ENCODE results near the gene FILIP1L. TPM values are rescaled to one million over a fixed set of nuclear protein-coding genes. Genes with fewer than 3 reads are reported as not detected.
A peak's percentile ranks its signal among the peaks of the same experiment; 100 is the strongest.

Gene FILIP1L
- polyA plus RNA-seq, 4 donors, result 17.6 to 24.4 (median 22.2) TPM

GRCh38 chr3:99833617-99834205 lies 280.6 kb downstream of the FILIP1L start:
- DNase-seq (ENCODE audit: low read depth in 4 of 4, low spot score in 3 of 4), result no peak

GRCh38 chr3:99829844-99830243 lies 284.5 kb downstream of the FILIP1L start:
- no peak for DNase-seq (ENCODE audit: low read depth in 4 of 4, low spot score in 3 of 4)

- DNase-seq (ENCODE audit: low read depth in 4 of 4, low spot score in 3 of 4), result no peak
Measured at GRCh38 chr3:99825004-99825640, 289.2 kb downstream of the FILIP1L start.

- no peak for DNase-seq (ENCODE audit: low read depth in 4 of 4, low spot score in 3 of 4)
Measured at GRCh38 chr3:99823723-99824711, 290.3 kb downstream of the FILIP1L start.

- DNase-seq (ENCODE audit: low read depth in 4 of 4, low spot score in 3 of 4), result no peak
Measured at GRCh38 chr3:99818818-99819217, 295.5 kb downstream of the FILIP1L start.

- DNase-seq (ENCODE audit: low read depth in 4 of 4, low spot score in 3 of 4), result peak; percentile 82 to 96 (median 84)
Measured at GRCh38 chr3:99817437-99818240, 296.7 kb downstream of the FILIP1L start, which contains the start of gene CMSS1. TSS of gene CMSS1 (plus strand) at chr3:99817862.

GRCh38 chr3:99817047-99817436 lies 297.3 kb downstream of the FILIP1L start:
- peak in 2 of 4 donors; percentile 10 to 18 for DNase-seq (ENCODE audit: low read depth in 4 of 4, low spot score in 3 of 4)

- DNase-seq (ENCODE audit: low read depth in 4 of 4, low spot score in 3 of 4), result no peak
Measured at GRCh38 chr3:99810403-99810802, 303.9 kb downstream of the FILIP1L start.

GRCh38 chr3:99809565-99809964 lies 304.7 kb downstream of the FILIP1L start:
- DNase-seq (ENCODE audit: low read depth in 4 of 4, low spot score in 3 of 4), result no peak

GRCh38 chr3:99808163-99808794 lies 306.0 kb downstream of the FILIP1L start:
- DNase-seq (ENCODE audit: low read depth in 4 of 4, low spot score in 3 of 4), result peak in 3 of 4 donors; percentile 18 to 36 (median 20)

- DNase-seq (ENCODE audit: low read depth in 4 of 4, low spot score in 3 of 4), result no peak
Measured at GRCh38 chr3:99805160-99805559, 309.1 kb downstream of the FILIP1L start.

GRCh38 chr3:99803297-99803696 lies 311.0 kb downstream of the FILIP1L start:
- no peak for DNase-seq (ENCODE audit: low read depth in 4 of 4, low spot score in 3 of 4)

- DNase-seq (ENCODE audit: low read depth in 4 of 4, low spot score in 3 of 4), result no peak
Measured at GRCh38 chr3:99799422-99799821, 314.9 kb downstream of the FILIP1L start.

GRCh38 chr3:99795573-99795972 lies 318.7 kb downstream of the FILIP1L start:
- DNase-seq (ENCODE audit: low read depth in 4 of 4, low spot score in 3 of 4), result no peak

- no peak for DNase-seq (ENCODE audit: low read depth in 4 of 4, low spot score in 3 of 4)
Measured at GRCh38 chr3:99794485-99794884, 319.8 kb downstream of the FILIP1L start.

- DNase-seq (ENCODE audit: low read depth in 4 of 4, low spot score in 3 of 4), result no peak
Measured at GRCh38 chr3:99789011-99789721, 325.1 kb downstream of the FILIP1L start.

Data from right renal pelvis (tissue), 4 donors.